GM12873 (cell line): Measurements from ENCODE around the gene SERPINA1.

Experiments
- TF ChIP-seq, protein P1 (sequence below): IDR thresholded peaks from 2 replicates; pipeline ENCODE4 v1.5.1; 2012; ENCODE audit warnings: low read depth, mild to moderate bottlenecking, moderate library complexity, low read length, control low read depth; ENCODE audit not compliant: insufficient read depth; ENCODE audit errors: missing control alignments

SERPINA1 gene

GRCh38 chr14:94330857-94331256 lies 57.5 kb downstream of the SERPINA1 start:
- TF ChIP-seq, protein P1, sequence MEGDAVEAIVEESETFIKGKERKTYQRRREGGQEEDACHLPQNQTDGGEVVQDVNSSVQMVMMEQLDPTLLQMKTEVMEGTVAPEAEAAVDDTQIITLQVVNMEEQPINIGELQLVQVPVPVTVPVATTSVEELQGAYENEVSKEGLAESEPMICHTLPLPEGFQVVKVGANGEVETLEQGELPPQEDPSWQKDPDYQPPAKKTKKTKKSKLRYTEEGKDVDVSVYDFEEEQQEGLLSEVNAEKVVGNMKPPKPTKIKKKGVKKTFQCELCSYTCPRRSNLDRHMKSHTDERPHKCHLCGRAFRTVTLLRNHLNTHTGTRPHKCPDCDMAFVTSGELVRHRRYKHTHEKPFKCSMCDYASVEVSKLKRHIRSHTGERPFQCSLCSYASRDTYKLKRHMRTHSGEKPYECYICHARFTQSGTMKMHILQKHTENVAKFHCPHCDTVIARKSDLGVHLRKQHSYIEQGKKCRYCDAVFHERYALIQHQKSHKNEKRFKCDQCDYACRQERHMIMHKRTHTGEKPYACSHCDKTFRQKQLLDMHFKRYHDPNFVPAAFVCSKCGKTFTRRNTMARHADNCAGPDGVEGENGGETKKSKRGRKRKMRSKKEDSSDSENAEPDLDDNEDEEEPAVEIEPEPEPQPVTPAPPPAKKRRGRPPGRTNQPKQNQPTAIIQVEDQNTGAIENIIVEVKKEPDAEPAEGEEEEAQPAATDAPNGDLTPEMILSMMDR, result no peak

DNA sequence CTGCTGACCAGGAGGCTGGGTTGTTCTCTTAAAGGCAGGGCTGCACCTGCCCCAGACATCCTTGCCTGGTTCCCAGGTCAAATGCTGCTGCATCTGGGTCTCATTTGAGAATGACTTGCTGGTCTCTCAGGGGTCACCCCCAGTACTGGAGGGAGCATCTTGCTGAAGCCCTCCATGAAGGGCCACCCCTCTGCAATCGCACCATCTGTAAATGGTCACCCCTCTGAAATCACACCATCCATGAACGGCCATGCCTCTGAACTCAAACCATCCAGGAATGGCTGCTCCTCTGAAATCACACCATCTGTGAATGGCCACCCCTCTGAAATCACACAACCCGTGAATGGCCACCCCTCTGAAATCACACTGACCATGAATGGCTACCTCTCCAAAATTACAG lies 58.0 kb downstream of the SERPINA1 start:
- TF ChIP-seq, protein P1, result no peak

- TF ChIP-seq, protein P1, result no peak
These were observed 58.5 kb downstream of the SERPINA1 start for GRCh38 chr14:94329857-94330256.

- TF ChIP-seq, protein P1, result no peak
These were observed 60.2 kb downstream of the SERPINA1 start for GRCh38 chr14:94328196-94328595.
